GM23338 (cell line): ENCODE results near the gene TFPI2. TPM values are rescaled to one million over a fixed set of nuclear protein-coding genes. Genes with fewer than 3 reads are reported as not detected.

Source experiments
- ATAC-seq: fragments of 200-7000 bp; cut with Tn5 transposase; 3 replicates; pipeline ENCODE4 v1.9.1; 2020
- DNase-seq: peaks from one replicate; pipeline ENCODE4 v3.0.0-alpha.2; 2015; ENCODE audit warnings: low spot score
- H2AFZ ChIP-seq: fragments of 200-600 bp; sonication (generic); 2 replicates; pipeline ENCODE4 v1.8.0; 2016; ENCODE audit warnings: antibody characterized with exemption, mild to moderate bottlenecking, moderate library complexity
- H3F3A ChIP-seq: fragments of 200-600 bp; sonication (generic); replicated peaks from 2 replicates; pipeline ENCODE4 v1.8.0; 2017; ENCODE audit warnings: antibody characterized with exemption, mixed run types, low read depth
- H3K27ac ChIP-seq: fragments of 200-600 bp; sonication (generic); 2 replicates; pipeline ENCODE4 v1.6.1; 2016; ENCODE audit warnings: low read depth
- H3K27me3 ChIP-seq: fragments of 200-600 bp; sonication (generic); 2 replicates; pipeline ENCODE4 v1.8.0; 2016; ENCODE audit warnings: mild to moderate bottlenecking, mixed run types, moderate library complexity; ENCODE audit not compliant: insufficient read depth
- H3K36me3 ChIP-seq: fragments of 200-600 bp; sonication (generic); 2 replicates; pipeline ENCODE4 v1.8.0; 2016; ENCODE audit warnings: mild to moderate bottlenecking; ENCODE audit not compliant: insufficient read depth
- H3K4me1 ChIP-seq: fragments of 200-600 bp; sonication (generic); 2 replicates; pipeline ENCODE4 v1.8.0; 2016; ENCODE audit warnings: mild to moderate bottlenecking, moderate library complexity; ENCODE audit not compliant: insufficient read depth
- H3K4me2 ChIP-seq: fragments of 200-600 bp; sonication (generic); 2 replicates; pipeline ENCODE4 v1.7.1; 2017; ENCODE audit warnings: mixed run types
- H3K4me3 ChIP-seq: fragments of 200-600 bp; sonication (generic); 2 replicates; pipeline ENCODE4 v1.6.1; 2016; ENCODE audit warnings: mixed run types
- H3K79me2 ChIP-seq: fragments of 200-600 bp; sonication (generic); replicated peaks from 2 replicates; pipeline ENCODE4 v1.8.0; 2017; ENCODE audit warnings: mild to moderate bottlenecking; ENCODE audit not compliant: insufficient read depth
- H3K9me2 ChIP-seq: fragments of 200-600 bp; sonication (generic); 2 replicates; pipeline ENCODE4 v1.8.0; 2017; ENCODE audit not compliant: insufficient read depth
- H4K20me1 ChIP-seq: fragments of 200-600 bp; sonication (generic); replicated peaks from 2 replicates; pipeline ENCODE4 v1.8.0; 2017; ENCODE audit warnings: mild to moderate bottlenecking; ENCODE audit not compliant: insufficient read depth
- H3K27ac Mint-ChIP-seq: 2 replicates; pipeline ENCODE4 v1.8.0; 2020; ENCODE audit warnings: inconsistent platforms, mild to moderate bottlenecking, moderate library complexity, mixed read lengths
- H3K27me3 Mint-ChIP-seq: 3 replicates; pipeline ENCODE4 v1.8.0; 2022; ENCODE audit warnings: low read depth, mild to moderate bottlenecking, moderate library complexity, mixed read lengths, inconsistent platforms; ENCODE audit not compliant: insufficient read depth, poor library complexity
- H3K36me3 Mint-ChIP-seq: 3 replicates; pipeline ENCODE4 v1.8.0; 2021; ENCODE audit warnings: low read depth, mild to moderate bottlenecking, inconsistent platforms, moderate library complexity, mixed read lengths
- H3K4me1 Mint-ChIP-seq: 3 replicates; pipeline ENCODE4 v1.8.0; 2020; ENCODE audit warnings: mild to moderate bottlenecking, inconsistent platforms, mixed read lengths
- H3K4me3 Mint-ChIP-seq: 3 replicates; pipeline ENCODE4 v1.8.0; 2021; ENCODE audit warnings: moderate library complexity, mild to moderate bottlenecking, inconsistent platforms, mixed read lengths
- H3K9me3 Mint-ChIP-seq: 3 replicates; pipeline ENCODE4 v1.8.0; 2020; ENCODE audit warnings: moderate library complexity, mild to moderate bottlenecking, inconsistent platforms, mixed read lengths
- CREB1 ChIP-seq: fragments of 250-450 bp; sonication (Bioruptor Pico); IDR thresholded peaks from 2 replicates; pipeline ENCODE4 v1.5.0; 2020; ENCODE audit warnings: low read depth, mild to moderate bottlenecking, moderate library complexity
- EZH2 ChIP-seq: fragments of 200-600 bp; sonication (generic); IDR thresholded peaks from one replicate; pipeline ENCODE4 v1.8.0; 2017; ENCODE audit warnings: antibody characterized with exemption, mild to moderate bottlenecking, low read depth; ENCODE audit not compliant: unreplicated experiment
- JUNB ChIP-seq: IDR thresholded peaks from one replicate; pipeline ENCODE4 v1.6.1; 2016; ENCODE audit warnings: antibody characterized with exemption; ENCODE audit not compliant: unreplicated experiment
- POLR2AphosphoS5 ChIP-seq: IDR thresholded peaks from 2 replicates; pipeline ENCODE4 v1.6.1; 2016; ENCODE audit warnings: antibody characterized with exemption, low read depth
- STAT1 ChIP-seq: IDR thresholded peaks from one replicate; pipeline ENCODE4 v1.6.1; 2016; ENCODE audit warnings: antibody characterized with exemption; ENCODE audit not compliant: unreplicated experiment
- ZNF114 ChIP-seq: fragments of 250-450 bp; sonication (Bioruptor Pico); IDR thresholded peaks from 2 replicates; pipeline ENCODE4 v1.5.0; 2020; ENCODE audit warnings: mild to moderate bottlenecking, moderate library complexity
- ZNF331 ChIP-seq: fragments of 250-450 bp; sonication (Bioruptor Pico); IDR thresholded peaks from 2 replicates; pipeline ENCODE4 v1.5.0; 2020; ENCODE audit warnings: low read depth, mild to moderate bottlenecking, moderate library complexity
- polyA plus RNA-seq: library from polyadenylated mRNA; unstranded; fragments of >200 nt; fragmentation: Nextera tagmentation; extraction: Ambion mirVana; gene quantifications from 2 replicates; pipeline ENCODE4 v1.2.1, GENCODE V29; 2016
- total RNA-seq: library from RNA; depleted of rRNA; stranded (reverse); fragments of >200 nt; shearing (Covaris generic); gene quantifications from 2 replicates; pipeline ENCODE4 v1.2.3, GENCODE V29; 2014
- TF ChIP-seq, protein P1 (sequence below): fragments of 250-450 bp; sonication (Bioruptor Pico); IDR thresholded peaks from 2 replicates; pipeline ENCODE4 v1.5.0; 2020; ENCODE audit warnings: mild to moderate bottlenecking, moderate library complexity

TFPI2 gene
- total and polyA plus RNA-seq, 2 experiments from 2014 or later = 13.3 to 18.1 TPM

DNA sequence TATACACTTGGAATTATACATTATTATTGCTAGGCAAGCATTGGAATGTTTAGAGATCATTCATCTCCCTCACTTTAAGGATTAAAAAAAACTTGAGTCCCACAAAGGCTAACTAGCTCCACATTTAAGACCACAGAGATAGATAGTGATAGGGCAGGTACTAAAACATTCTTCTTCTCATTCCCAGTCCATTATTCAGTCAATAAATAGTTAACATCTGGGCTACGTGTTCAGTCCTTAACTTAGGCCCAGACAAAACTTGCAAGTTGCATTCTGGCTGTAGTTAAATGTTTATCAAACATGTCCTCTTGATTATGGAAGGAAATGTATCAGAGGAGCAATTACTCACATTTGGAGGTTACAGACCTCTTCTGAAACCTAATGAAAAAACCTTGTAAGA is 33.4 kb upstream of the TFPI2 start (continued):
- TF ChIP-seq, protein P1, sequence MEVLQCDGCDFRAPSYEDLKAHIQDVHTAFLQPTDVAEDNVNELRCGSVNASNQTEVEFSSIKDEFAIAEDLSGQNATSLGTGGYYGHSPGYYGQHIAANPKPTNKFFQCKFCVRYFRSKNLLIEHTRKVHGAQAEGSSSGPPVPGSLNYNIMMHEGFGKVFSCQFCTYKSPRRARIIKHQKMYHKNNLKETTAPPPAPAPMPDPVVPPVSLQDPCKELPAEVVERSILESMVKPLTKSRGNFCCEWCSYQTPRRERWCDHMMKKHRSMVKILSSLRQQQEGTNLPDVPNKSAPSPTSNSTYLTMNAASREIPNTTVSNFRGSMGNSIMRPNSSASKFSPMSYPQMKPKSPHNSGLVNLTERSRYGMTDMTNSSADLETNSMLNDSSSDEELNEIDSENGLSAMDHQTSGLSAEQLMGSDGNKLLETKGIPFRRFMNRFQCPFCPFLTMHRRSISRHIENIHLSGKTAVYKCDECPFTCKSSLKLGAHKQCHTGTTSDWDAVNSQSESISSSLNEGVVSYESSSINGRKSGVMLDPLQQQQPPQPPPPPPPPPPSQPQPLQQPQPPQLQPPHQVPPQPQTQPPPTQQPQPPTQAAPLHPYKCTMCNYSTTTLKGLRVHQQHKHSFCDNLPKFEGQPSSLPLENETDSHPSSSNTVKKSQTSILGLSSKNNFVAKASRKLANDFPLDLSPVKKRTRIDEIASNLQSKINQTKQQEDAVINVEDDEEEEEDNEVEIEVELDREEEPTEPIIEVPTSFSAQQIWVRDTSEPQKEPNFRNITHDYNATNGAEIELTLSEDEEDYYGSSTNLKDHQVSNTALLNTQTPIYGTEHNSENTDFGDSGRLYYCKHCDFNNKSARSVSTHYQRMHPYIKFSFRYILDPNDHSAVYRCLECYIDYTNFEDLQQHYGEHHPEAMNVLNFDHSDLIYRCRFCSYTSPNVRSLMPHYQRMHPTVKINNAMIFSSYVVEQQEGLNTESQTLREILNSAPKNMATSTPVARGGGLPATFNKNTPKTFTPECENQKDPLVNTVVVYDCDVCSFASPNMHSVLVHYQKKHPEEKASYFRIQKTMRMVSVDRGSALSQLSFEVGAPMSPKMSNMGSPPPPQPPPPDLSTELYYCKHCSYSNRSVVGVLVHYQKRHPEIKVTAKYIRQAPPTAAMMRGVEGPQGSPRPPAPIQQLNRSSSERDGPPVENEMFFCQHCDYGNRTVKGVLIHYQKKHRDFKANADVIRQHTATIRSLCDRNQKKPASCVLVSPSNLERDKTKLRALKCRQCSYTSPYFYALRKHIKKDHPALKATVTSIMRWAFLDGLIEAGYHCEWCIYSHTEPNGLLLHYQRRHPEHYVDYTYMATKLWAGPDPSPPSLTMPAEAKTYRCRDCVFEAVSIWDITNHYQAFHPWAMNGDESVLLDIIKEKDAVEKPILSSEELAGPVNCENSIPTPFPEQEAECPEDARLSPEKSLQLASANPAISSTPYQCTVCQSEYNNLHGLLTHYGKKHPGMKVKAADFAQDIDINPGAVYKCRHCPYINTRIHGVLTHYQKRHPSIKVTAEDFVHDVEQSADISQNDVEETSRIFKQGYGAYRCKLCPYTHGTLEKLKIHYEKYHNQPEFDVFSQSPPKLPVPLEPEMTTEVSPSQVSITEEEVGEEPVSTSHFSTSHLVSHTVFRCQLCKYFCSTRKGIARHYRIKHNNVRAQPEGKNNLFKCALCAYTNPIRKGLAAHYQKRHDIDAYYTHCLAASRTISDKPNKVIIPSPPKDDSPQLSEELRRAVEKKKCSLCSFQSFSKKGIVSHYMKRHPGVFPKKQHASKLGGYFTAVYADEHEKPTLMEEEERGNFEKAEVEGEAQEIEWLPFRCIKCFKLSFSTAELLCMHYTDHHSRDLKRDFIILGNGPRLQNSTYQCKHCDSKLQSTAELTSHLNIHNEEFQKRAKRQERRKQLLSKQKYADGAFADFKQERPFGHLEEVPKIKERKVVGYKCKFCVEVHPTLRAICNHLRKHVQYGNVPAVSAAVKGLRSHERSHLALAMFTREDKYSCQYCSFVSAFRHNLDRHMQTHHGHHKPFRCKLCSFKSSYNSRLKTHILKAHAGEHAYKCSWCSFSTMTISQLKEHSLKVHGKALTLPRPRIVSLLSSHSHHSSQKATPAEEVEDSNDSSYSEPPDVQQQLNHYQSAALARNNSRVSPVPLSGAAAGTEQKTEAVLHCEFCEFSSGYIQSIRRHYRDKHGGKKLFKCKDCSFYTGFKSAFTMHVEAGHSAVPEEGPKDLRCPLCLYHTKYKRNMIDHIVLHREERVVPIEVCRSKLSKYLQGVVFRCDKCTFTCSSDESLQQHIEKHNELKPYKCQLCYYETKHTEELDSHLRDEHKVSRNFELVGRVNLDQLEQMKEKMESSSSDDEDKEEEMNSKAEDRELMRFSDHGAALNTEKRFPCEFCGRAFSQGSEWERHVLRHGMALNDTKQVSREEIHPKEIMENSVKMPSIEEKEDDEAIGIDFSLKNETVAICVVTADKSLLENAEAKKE (CRISPR knock-in tag) = no peak
- TF ChIP-seq ZNF114 (CRISPR knock-in tag) = no peak
- no peak for TF ChIP-seq JUNB
- TF ChIP-seq POLR2AphosphoS5 = no peak
- TF ChIP-seq STAT1 = no peak
- no peak for TF ChIP-seq EZH2

DNA sequence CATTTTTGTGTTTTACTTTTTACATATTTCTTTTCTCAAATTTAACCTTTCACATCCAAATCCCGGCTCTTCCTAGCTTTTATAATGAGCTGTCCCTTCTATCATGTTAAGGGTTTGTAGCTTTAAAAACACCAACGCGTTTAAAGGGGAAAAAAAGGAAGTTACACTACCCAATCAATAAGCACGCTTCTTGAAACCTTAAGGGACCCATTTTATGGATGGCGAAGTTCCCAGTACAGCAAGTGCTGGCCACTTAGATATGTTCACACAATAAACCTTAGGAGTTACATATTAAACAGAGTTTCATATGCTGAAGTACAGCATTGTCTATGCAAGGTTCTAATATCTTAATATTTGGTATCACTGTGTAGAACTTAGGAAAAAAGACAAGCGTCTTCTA is 32.7 kb upstream of the TFPI2 start:
- Histone ChIP-seq H3K27ac (no peak overlapping the region), H2AFZ (no peak overlapping the region), H4K20me1 (no peaks in the 10 kb centered on the region), H3K4me3 (no peak overlapping the region), H3K9me2 (no peaks in the 10 kb centered on the region), H3F3A (no peaks in the 10 kb centered on the region), H3K36me3 (no peaks in the 10 kb centered on the region), H3K79me2 (no peaks in the 10 kb centered on the region), H3K4me2 (no peak overlapping the region), H3K4me1 (peaks cover 21% of the 10 kb centered on the region), H3K27me3 (peaks cover 6% of the 10 kb centered on the region; the same call in 1 of the 2 replicates)
- H3K36me3 Mint-ChIP-seq = no peaks in the 10 kb centered on the region
- H3K4me1 Mint-ChIP-seq = peaks cover 14% of the 10 kb centered on the region; the same call in 2 of the 3 replicates
- no peak overlapping the region for H3K4me3 Mint-ChIP-seq
- DNase-seq (no peak), ATAC-seq (no peak)
- H3K27me3 Mint-ChIP-seq = no peaks in the 10 kb centered on the region
- no peak overlapping the region for H3K27ac Mint-ChIP-seq
- no peaks in the 10 kb centered on the region for H3K9me3 Mint-ChIP-seq
- TF ChIP-seq CREB1 (no peak), ZNF331 (CRISPR knock-in tag) (no peak), STAT1 (no peak), POLR2AphosphoS5 (no peak)
- TF ChIP-seq, protein P1 (CRISPR knock-in tag) = no peak
